HEK293 (cell line): ENCODE data around the gene CAMK2B.
A peak's percentile ranks its signal among the peaks of the same experiment; 100 is the strongest.

ENCODE experiments used
- CTCF ChIA-PET: fragments of 350-600 bp; formaldehyde crosslinking; extraction: SDS; loops from one replicate; lab custom pipeline; 2021; ENCODE audit warnings: antibody characterized with exemption; lab: Yijun Ruan, JAX
- POLR2A ChIA-PET: fragments of 300-600 bp; formaldehyde crosslinking; extraction: SDS; loops from one replicate; lab custom pipeline; 2020; ENCODE audit warnings: antibody characterized with exemption, inconsistent platforms; lab: Yijun Ruan, JAX
- H3K27ac ChIP-seq: fragments of 200-500 bp; sonication (Bioruptor generic); 2 replicates; pipeline ENCODE4 v1.5.1; 2014; ENCODE audit warnings: low read depth, low read length, control low read depth, inconsistent platforms; ENCODE audit errors: extremely low read depth
- H3K36me3 ChIP-seq, 2 experiments: fragments of 200-500 bp in 1 of 2; sonication (Bioruptor generic) in 1 of 2; 1 replicate in 1 of 2; 2 replicates in 1 of 2; pipeline ENCODE4 v1.5.1; 2014 to 2017; ENCODE audit warnings: inconsistent platforms in 2 of 2, low read length in 2 of 2; ENCODE audit not compliant: control insufficient read depth in 2 of 2, insufficient read depth in 1 of 2
- H3K4me1 ChIP-seq: fragments of 200-500 bp; sonication (Bioruptor generic); 2 replicates; pipeline ENCODE4 v1.5.1; 2014; ENCODE audit warnings: mild to moderate bottlenecking, low read length, inconsistent platforms; ENCODE audit not compliant: control insufficient read depth, insufficient read depth
- H3K4me3 ChIP-seq: 2 replicates; pipeline ENCODE4 v1.5.1; 2011; ENCODE audit warnings: low read depth, mild to moderate bottlenecking, control low read depth, low read length, moderate library complexity
- H3K9me3 ChIP-seq: fragments of 200-500 bp; sonication (Bioruptor generic); 2 replicates; pipeline ENCODE4 v1.5.1; 2014; ENCODE audit warnings: low read depth, low read length, inconsistent platforms; ENCODE audit not compliant: control insufficient read depth, insufficient read depth
- FEZF1 ChIP-seq: fragments of 450-650 bp; formaldehyde crosslinking; IDR thresholded peaks from 2 replicates; pipeline ENCODE4 v1.5.1; 2016; ENCODE audit warnings: missing biosample characterization, missing genetic modification characterization
- HOXA7 ChIP-seq: sonication (generic); formaldehyde crosslinking; IDR thresholded peaks from 2 replicates; pipeline ENCODE4 v1.8.1; 2022; ENCODE audit warnings: missing genetic modification reagents, borderline replicate concordance
- PRDM6 ChIP-seq: fragments of 450-650 bp; formaldehyde crosslinking; IDR thresholded peaks from 2 replicates; pipeline ENCODE4 v1.5.1; 2017; ENCODE audit warnings: missing biosample characterization, missing genetic modification characterization
- SP2 ChIP-seq: fragments of 450-650 bp; formaldehyde crosslinking; IDR thresholded peaks from 2 replicates; pipeline ENCODE4 v1.5.1; 2016; ENCODE audit warnings: missing biosample characterization, missing genetic modification characterization
- ZFHX2 ChIP-seq: fragments of 450-650 bp; formaldehyde crosslinking; conservative IDR thresholded peaks from 2 replicates; pipeline ENCODE4 v1.5.1; 2016; ENCODE audit warnings: missing biosample characterization, missing genetic modification characterization
- ZNF221 ChIP-seq: fragments of 450-650 bp; formaldehyde crosslinking; IDR thresholded peaks from 2 replicates; pipeline ENCODE4 v1.5.1; 2017; ENCODE audit warnings: missing biosample characterization, missing genetic modification characterization, borderline replicate concordance
- ZNF324 ChIP-seq: fragments of 450-650 bp; formaldehyde crosslinking; IDR thresholded peaks from 2 replicates; pipeline ENCODE4 v1.5.1; 2016; ENCODE audit warnings: missing biosample characterization, missing genetic modification characterization
- ZNF350 ChIP-seq: fragments of 450-650 bp; formaldehyde crosslinking; IDR thresholded peaks from 2 replicates; pipeline ENCODE4 v1.5.0; 2017; ENCODE audit warnings: missing biosample characterization, mild to moderate bottlenecking, missing genetic modification characterization
- ZNF416 ChIP-seq: fragments of 450-650 bp; formaldehyde crosslinking; IDR thresholded peaks from 2 replicates; pipeline ENCODE4 v1.5.1; 2016; ENCODE audit warnings: missing biosample characterization, missing genetic modification characterization
- ZNF549 ChIP-seq: fragments of 450-650 bp; IDR thresholded peaks from 2 replicates; pipeline ENCODE4 v1.5.1; 2018; ENCODE audit warnings: missing biosample characterization, missing genetic modification characterization, mild to moderate bottlenecking, inconsistent platforms, moderate library complexity
- ZNF610 ChIP-seq: fragments of 450-650 bp; formaldehyde crosslinking; IDR thresholded peaks from 2 replicates; pipeline ENCODE4 v1.5.1; 2016; ENCODE audit warnings: missing biosample characterization, missing genetic modification characterization, borderline replicate concordance
- ZNF830 ChIP-seq: fragments of 450-650 bp; IDR thresholded peaks from 2 replicates; pipeline ENCODE4 v1.5.0; 2018; ENCODE audit warnings: missing biosample characterization, missing genetic modification characterization, low read depth, mild to moderate bottlenecking, moderate library complexity
- TF ChIP-seq, protein P1 (sequence below): fragments of 450-650 bp; formaldehyde crosslinking; IDR thresholded peaks from 2 replicates; pipeline ENCODE4 v1.5.1; 2016; ENCODE audit warnings: missing biosample characterization, missing genetic modification characterization

The CAMK2B gene

GRCh38 chr7:44309271-44310091 lies 15.9 kb downstream of the CAMK2B start:
- POLR2A ChIA-PET, result no interaction called here
- no peak overlapping the region for H3K27ac ChIP-seq

GRCh38 chr7:44308596-44309270 lies 16.7 kb downstream of the CAMK2B start:
- ChIA-PET POLR2A (no interaction called here), CTCF (interaction anchor here (0.7 kb wide), 1 partner anchor 15 kb away, joined by 3 read pairs; no protein-coding TSS in a partner anchor)
- no peaks in the 10 kb centered on the region for H3K9me3 ChIP-seq
- TF ChIP-seq ZNF549, result no peak
- no peak for TF ChIP-seq HOXA7
- TF ChIP-seq FEZF1, result no peak
- TF ChIP-seq ZFHX2 (tag by site-specific recombination), result 0 out of 2 replicates have a peak, but pooled peaks have one; percentile 11
- TF ChIP-seq ZNF221 (tag by site-specific recombination), result no peak
- H3K36me3 ChIP-seq, result no peaks in the 10 kb centered on the region
- no peak overlapping the region for H3K4me3 ChIP-seq
- no peaks in the 10 kb centered on the region for H3K4me1 ChIP-seq
- H3K27ac ChIP-seq, result no peak overlapping the region

More at GRCh38 chr7:44309271-44310091, 15.9 kb downstream of the CAMK2B start:
- H3K36me3 ChIP-seq, result no peaks in the 10 kb centered on the region
- H3K4me1 ChIP-seq, result no peaks in the 10 kb centered on the region
- no peak for TF ChIP-seq ZNF350 (tag by site-specific recombination)
- no peak for TF ChIP-seq PRDM6 (tag by site-specific recombination)
- no peak for TF ChIP-seq ZNF830
- TF ChIP-seq ZNF549, result no peak
- no peak for TF ChIP-seq ZNF324
- no peak for TF ChIP-seq ZNF416 (tag by site-specific recombination)
- CTCF ChIA-PET, result interaction anchor here (0.7 kb wide), 1 partner anchor 16 kb away, joined by 3 read pairs; no protein-coding TSS in a partner anchor
- no peaks in the 10 kb centered on the region for H3K9me3 ChIP-seq
- no peak overlapping the region for H3K4me3 ChIP-seq

GRCh38 chr7:44307905-44308595 lies 17.3 kb downstream of the CAMK2B start:
- TF ChIP-seq SP2 (tag by site-specific recombination), result peak; percentile 21; the same call in 1 of the 2 replicates
- no peak for TF ChIP-seq ZNF610 (tag by site-specific recombination)
- Histone ChIP-seq H3K9me3 (no peaks in the 10 kb centered on the region), H3K27ac (no peak overlapping the region), H3K36me3 (no peaks in the 10 kb centered on the region), H3K4me3 (no peak overlapping the region), H3K4me1 (no peaks in the 10 kb centered on the region)
- CTCF ChIA-PET, result interaction anchor here (1.3 kb wide), 1 partner anchor 67 kb away, joined by 6 read pairs; no protein-coding TSS in a partner anchor
- POLR2A ChIA-PET, result no interaction called here

GRCh38 chr7:44307301-44307900 lies 18.0 kb downstream of the CAMK2B start:
- ChIA-PET POLR2A (no interaction called here), CTCF (interaction anchor here (1.3 kb wide), 1 partner anchor 67 kb away, joined by 6 read pairs; no protein-coding TSS in a partner anchor)
- no peak overlapping the region for H3K4me3 ChIP-seq
- no peaks in the 10 kb centered on the region for H3K4me1 ChIP-seq
- no peaks in the 10 kb centered on the region for H3K36me3 ChIP-seq
- no peak overlapping the region for H3K27ac ChIP-seq
- no peaks in the 10 kb centered on the region for H3K9me3 ChIP-seq
- peak; percentile 20; the same call in 1 of the 2 replicates for TF ChIP-seq SP2 (tag by site-specific recombination)
- TF ChIP-seq, protein P1, sequence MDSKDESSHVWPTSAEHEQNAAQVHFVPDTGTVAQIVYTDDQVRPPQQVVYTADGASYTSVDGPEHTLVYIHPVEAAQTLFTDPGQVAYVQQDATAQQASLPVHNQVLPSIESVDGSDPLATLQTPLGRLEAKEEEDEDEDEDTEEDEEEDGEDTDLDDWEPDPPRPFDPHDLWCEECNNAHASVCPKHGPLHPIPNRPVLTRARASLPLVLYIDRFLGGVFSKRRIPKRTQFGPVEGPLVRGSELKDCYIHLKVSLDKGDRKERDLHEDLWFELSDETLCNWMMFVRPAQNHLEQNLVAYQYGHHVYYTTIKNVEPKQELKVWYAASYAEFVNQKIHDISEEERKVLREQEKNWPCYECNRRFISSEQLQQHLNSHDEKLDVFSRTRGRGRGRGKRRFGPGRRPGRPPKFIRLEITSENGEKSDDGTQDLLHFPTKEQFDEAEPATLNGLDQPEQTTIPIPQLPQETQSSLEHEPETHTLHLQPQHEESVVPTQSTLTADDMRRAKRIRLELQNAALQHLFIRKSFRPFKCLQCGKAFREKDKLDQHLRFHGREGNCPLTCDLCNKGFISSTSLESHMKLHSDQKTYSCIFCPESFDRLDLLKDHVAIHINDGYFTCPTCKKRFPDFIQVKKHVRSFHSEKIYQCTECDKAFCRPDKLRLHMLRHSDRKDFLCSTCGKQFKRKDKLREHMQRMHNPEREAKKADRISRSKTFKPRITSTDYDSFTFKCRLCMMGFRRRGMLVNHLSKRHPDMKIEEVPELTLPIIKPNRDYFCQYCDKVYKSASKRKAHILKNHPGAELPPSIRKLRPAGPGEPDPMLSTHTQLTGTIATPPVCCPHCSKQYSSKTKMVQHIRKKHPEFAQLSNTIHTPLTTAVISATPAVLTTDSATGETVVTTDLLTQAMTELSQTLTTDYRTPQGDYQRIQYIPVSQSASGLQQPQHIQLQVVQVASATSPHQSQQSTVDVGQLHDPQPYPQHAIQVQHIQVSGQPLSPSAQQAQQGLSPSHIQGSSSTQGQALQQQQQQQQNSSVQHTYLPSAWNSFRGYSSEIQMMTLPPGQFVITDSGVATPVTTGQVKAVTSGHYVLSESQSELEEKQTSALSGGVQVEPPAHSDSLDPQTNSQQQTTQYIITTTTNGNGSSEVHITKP (tag by site-specific recombination), result peak; percentile 71
